Esophagus muscularis mucosa (tissue), 4 donors: ENCODE measurements around the gene CTTNBP2. TPM values are rescaled to one million over a fixed set of nuclear protein-coding genes. Genes with fewer than 3 reads are reported as not detected.

Experiments used
- DNase-seq: peaks from one replicate; pipeline ENCODE4 v3.0.0-alpha.2; 2017; ENCODE audit errors: extremely low spot score
- H3K27ac ChIP-seq, 4 donors: fragments of 200-600 bp; sonication (generic); replicated peaks in 1 of 4; 1 replicate in 3 of 4; 2 replicates in 1 of 4; pipeline ENCODE4 v1.5.1; 2016 to 2019; ENCODE audit warnings: mild to moderate bottlenecking in 1 of 4
- H3K27me3 ChIP-seq, 4 donors: fragments of 200-600 bp; sonication (generic); one replicate each; pipeline versions ENCODE4 v1.5.1 to v1.6.0; 2016 to 2019
- H3K36me3 ChIP-seq, 4 donors: fragments of 200-600 bp; sonication (generic); one replicate each; pipeline ENCODE4 v1.5.1; 2016 to 2019
- H3K4me1 ChIP-seq, 4 donors: fragments of 200-600 bp; sonication (generic); one replicate each; pipeline ENCODE4 v1.5.1; 2016 to 2019
- H3K4me3 ChIP-seq, 4 donors: fragments of 200-600 bp; sonication (generic); 1 replicate in 2 of 4; 2 replicates in 2 of 4; pipeline ENCODE4 v1.5.1; 2016 to 2019; ENCODE audit warnings: mild to moderate bottlenecking in 4 of 4, moderate library complexity in 1 of 4
- H3K9me3 ChIP-seq, 4 donors: fragments of 200-600 bp; sonication (generic); 1 replicate in 3 of 4; 2 replicates in 1 of 4; pipeline ENCODE4 v1.5.1; 2016 to 2019
- EP300 ChIP-seq: sonication (generic); formaldehyde crosslinking; IDR thresholded peaks from one replicate; pipeline ENCODE4 v1.6.1; 2017; ENCODE audit warnings: antibody characterized with exemption
- POLR2A ChIP-seq: fragments of 450-650 bp; IDR thresholded peaks from one replicate; pipeline ENCODE4 v1.6.1; 2017; ENCODE audit warnings: antibody characterized with exemption, moderate library complexity, mild to moderate bottlenecking, low read depth
- POLR2AphosphoS5 ChIP-seq, 2 donors: sonication (generic); formaldehyde crosslinking; IDR thresholded peaks; one replicate each; pipeline ENCODE4 v1.6.1; 2017; ENCODE audit warnings: antibody characterized with exemption in 2 of 2
- WGBS: methylation state at CpG from one replicate; pipeline ENCODE4 v1.1.5; 2018; 5-methylcytosine and 5-hydroxymethylcytosine counted together
- intact Hi-C: fragments of 100-400 bp; cut with DNase I; formaldehyde crosslinking; loops from one replicate; pipeline ENCODE4 v1.15.1; 2023
- total RNA-seq, 4 donors: library from RNA; depleted of rRNA; stranded (reverse); fragments of >200 nt; gene quantifications; one replicate each; pipeline versions ENCODE4 v1.1.0 to v1.2.1, GENCODE V29; 2016
- TF ChIP-seq, protein P1 (sequence below), 3 experiments: fragments of 200-600 bp in 2 of 3; fragments of 450-650 bp in 1 of 3; sonication (generic) in 2 of 3; IDR thresholded peaks; one replicate each; pipeline ENCODE4 v1.5.1; 2017 to 2019; ENCODE audit warnings: antibody characterized with exemption in 3 of 3, mild to moderate bottlenecking in 2 of 3, moderate library complexity in 1 of 3

The CTTNBP2 gene
- total RNA-seq, 4 donors from 2014 or later: 11.6 to 23.7 (median 13.7) TPM

DNA sequence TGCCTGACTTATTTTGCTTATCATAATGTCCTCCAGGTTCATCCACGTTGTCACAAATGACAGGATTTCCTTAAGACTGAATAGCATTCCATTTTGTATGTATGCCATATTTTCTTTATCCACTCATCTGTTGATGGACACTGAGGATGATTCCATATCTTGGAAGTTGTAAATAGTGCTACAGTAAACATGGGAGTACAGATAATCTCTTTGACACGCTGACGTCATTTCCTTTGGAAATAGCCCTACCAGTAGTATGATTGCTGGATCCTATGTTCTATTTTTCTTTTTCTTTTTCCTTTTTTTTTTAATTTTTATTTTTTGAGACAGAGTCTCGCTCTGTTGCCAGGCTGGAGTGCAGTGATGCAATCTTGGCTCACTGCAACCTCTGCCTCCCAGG lies 167.6 kb downstream of the CTTNBP2 start:
- H3K4me1 ChIP-seq: no peaks in the 10 kb centered on the region
- TF ChIP-seq, protein P1, sequence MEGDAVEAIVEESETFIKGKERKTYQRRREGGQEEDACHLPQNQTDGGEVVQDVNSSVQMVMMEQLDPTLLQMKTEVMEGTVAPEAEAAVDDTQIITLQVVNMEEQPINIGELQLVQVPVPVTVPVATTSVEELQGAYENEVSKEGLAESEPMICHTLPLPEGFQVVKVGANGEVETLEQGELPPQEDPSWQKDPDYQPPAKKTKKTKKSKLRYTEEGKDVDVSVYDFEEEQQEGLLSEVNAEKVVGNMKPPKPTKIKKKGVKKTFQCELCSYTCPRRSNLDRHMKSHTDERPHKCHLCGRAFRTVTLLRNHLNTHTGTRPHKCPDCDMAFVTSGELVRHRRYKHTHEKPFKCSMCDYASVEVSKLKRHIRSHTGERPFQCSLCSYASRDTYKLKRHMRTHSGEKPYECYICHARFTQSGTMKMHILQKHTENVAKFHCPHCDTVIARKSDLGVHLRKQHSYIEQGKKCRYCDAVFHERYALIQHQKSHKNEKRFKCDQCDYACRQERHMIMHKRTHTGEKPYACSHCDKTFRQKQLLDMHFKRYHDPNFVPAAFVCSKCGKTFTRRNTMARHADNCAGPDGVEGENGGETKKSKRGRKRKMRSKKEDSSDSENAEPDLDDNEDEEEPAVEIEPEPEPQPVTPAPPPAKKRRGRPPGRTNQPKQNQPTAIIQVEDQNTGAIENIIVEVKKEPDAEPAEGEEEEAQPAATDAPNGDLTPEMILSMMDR (IDR thresholded peaks at IDR 0.05): no peak
- TF ChIP-seq EP300: no peak
- TF ChIP-seq POLR2A: no peak
- TF ChIP-seq POLR2AphosphoS5 (IDR thresholded peaks at IDR 0.05): no peak

DNA sequence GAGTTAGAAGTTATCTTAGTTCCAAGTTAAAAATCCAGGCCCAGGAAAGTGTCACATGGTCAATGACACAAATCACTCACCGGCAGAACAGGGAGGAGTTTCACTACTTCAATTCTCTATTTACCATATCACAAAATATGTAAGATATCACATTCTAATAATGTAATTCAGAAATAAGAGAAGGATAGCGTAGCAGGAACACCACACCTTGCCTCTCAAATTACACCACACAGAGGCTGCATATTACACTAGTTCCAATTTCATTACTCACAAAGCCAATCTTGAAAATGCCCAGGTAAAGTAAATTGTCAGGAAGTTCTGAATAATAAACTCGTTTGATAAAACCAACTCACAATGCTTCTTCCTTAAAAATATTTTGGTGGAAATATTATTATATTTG lies 169.2 kb downstream of the CTTNBP2 start:
- no peak overlapping the region for H3K4me3 ChIP-seq
- H3K36me3 ChIP-seq: no peaks in the 10 kb centered on the region
- no peak for DNase-seq
- TF ChIP-seq POLR2A (no peak), POLR2AphosphoS5 (IDR thresholded peaks at IDR 0.05) (no peak), EP300 (no peak)
- TF ChIP-seq, protein P1 (IDR thresholded peaks at IDR 0.05): no peak
- intact Hi-C loops: no loop called here
- no peaks in the 10 kb centered on the region for H3K9me3 ChIP-seq
- no peaks in the 10 kb centered on the region for H3K4me1 ChIP-seq
- 66% methylated on average over 3 of the region's 3 CpGs for WGBS
- no peaks in the 10 kb centered on the region for H3K27me3 ChIP-seq
- no peak overlapping the region for H3K27ac ChIP-seq

More for the DNA sequence above, 167.6 kb downstream of the CTTNBP2 start:
- WGBS: 87% methylated on average over 4 of the region's 4 CpGs
- H3K4me3 ChIP-seq: no peak overlapping the region
- H3K9me3 ChIP-seq: no peaks in the 10 kb centered on the region
- intact Hi-C loops: no loop called here
- H3K27ac ChIP-seq: no peak overlapping the region
- no peaks in the 10 kb centered on the region for H3K27me3 ChIP-seq
- no peak for DNase-seq
- H3K36me3 ChIP-seq: no peaks in the 10 kb centered on the region

DNA sequence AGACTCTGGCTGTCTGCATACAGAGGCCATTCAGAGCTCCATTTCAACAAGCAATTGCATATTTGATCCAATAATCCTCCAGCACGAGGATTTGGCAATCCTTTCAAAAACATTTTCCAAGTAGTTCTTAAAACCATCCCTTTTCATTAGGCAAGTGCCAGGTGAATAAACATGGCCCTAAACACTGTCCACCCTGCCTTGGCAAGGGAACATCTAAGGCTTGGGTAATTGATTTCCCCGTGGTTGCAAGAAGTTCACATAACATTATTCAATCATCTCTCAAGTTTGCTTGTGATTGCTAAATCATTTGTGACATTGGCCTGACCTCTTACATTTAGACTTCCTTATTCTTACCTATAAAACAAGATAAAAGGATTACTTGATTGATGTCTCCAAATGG lies 175.2 kb downstream of the CTTNBP2 start:
- TF ChIP-seq, protein P1 (IDR thresholded peaks at IDR 0.05): no peak
- TF ChIP-seq POLR2A (no peak), POLR2AphosphoS5 (IDR thresholded peaks at IDR 0.05) (no peak), EP300 (no peak)
- intact Hi-C loops: no loop called here
- no peak for DNase-seq
- 34% methylated on average over 2 of the region's 2 CpGs for WGBS
- H3K27me3 ChIP-seq: no peaks in the 10 kb centered on the region
- no peaks in the 10 kb centered on the region for H3K4me1 ChIP-seq
- no peaks in the 10 kb centered on the region for H3K36me3 ChIP-seq
- no peak overlapping the region for H3K4me3 ChIP-seq
- H3K9me3 ChIP-seq: no peaks in the 10 kb centered on the region
- no peak overlapping the region for H3K27ac ChIP-seq

DNA sequence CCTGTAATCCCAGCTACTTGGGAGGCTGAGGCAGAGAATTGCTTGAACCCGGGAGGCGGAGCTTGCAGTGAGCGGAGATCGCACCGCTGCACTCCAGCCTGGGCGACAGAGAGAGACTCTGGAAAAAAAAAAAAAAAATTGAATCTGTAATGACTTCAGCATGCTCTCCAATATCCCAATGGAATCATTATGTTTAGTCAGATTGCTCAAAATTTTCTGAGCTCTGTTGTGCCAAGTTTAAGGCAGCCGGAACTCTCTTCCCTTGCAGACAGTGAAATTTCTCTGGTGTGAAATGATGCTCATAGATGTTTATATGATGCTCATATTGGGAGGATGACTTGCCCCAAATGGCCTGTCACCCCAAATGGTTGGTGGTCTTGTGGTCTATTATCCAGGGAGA lies 180.9 kb downstream of the CTTNBP2 start:
- 88% methylated on average over 7 of the region's 7 CpGs for WGBS
- TF ChIP-seq POLR2A (no peak), EP300 (no peak), POLR2AphosphoS5 (IDR thresholded peaks at IDR 0.05) (no peak)
- TF ChIP-seq, protein P1 (IDR thresholded peaks at IDR 0.05): no peak
- H3K27me3 ChIP-seq: no peaks in the 10 kb centered on the region
- no peaks in the 10 kb centered on the region for H3K9me3 ChIP-seq
- intact Hi-C loops: no loop called here
- no peak overlapping the region for H3K27ac ChIP-seq
- no peaks in the 10 kb centered on the region for H3K4me1 ChIP-seq
- no peak for DNase-seq
- no peak overlapping the region for H3K4me3 ChIP-seq
- no peaks in the 10 kb centered on the region for H3K36me3 ChIP-seq

DNA sequence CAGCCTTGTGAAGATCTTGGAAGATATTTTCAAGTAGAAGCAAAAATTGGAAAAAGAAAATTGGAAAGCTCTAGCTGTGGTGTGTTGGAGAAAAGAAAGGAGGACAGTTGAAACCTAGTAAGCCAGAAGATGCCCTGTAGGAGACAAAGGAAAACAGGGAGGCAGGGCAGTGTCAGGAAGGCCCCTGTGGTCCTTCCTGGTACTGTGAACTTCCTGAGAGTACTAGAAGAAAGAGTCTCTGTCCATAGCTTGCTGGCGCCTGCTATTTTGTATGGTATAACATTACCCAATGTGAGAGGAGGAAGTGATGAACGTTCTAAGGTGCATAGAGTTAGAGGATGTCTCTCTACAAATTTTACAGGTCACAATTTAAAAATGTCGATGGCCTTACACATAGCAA lies 183.1 kb downstream of the CTTNBP2 start:
- no peak for TF ChIP-seq POLR2AphosphoS5 (IDR thresholded peaks at IDR 0.05)
- no peak for TF ChIP-seq POLR2A
- TF ChIP-seq, protein P1 (IDR thresholded peaks at IDR 0.05): no peak
- no peak for TF ChIP-seq EP300
- Histone ChIP-seq H3K36me3 (no peaks in the 10 kb centered on the region), H3K27me3 (no peaks in the 10 kb centered on the region), H3K4me1 (no peaks in the 10 kb centered on the region), H3K9me3 (no peaks in the 10 kb centered on the region), H3K27ac (no peak overlapping the region), H3K4me3 (no peak overlapping the region)
- intact Hi-C loops: no loop called here
- DNase-seq: no peak
- WGBS: 57% methylated on average over 3 of the region's 3 CpGs
